GM21526 (cell line): ENCODE data around the gene ESPNL.

Experiments used
- ATAC-seq: cut with Tn5 transposase; IDR thresholded peaks from one replicate; pipeline ENCODE4 v1.9.1; 2021; ENCODE audit warnings: moderate library complexity; ENCODE audit not compliant: unreplicated experiment, low FRiP score

ESPNL gene

GRCh38 chr2:238077292-238077691 lies 22.8 kb upstream of the ESPNL start:
- ATAC-seq: no peak

DNA sequence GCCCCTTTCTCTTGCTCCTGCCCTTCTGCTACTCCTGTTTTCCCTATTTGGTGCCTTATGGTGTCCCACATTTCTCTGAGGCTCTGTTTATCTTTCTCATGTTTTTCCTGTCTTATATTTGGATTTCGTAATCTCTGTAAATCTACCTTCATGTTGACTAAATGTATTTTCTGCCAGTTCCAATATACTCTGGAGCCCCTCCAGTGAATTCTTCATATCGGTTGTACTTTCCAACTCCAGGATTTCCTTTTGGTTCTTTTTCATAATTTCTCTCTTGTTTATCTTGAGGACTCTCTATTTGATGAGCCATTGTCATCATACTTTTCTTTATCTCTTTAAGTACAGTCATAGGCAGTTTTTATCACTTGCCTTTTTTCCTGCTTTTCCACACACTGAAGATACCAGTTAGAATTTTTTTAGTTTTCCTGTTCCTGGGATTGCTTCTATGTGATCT lies 20.2 kb upstream of the ESPNL start:
- ATAC-seq: no peak

DNA sequence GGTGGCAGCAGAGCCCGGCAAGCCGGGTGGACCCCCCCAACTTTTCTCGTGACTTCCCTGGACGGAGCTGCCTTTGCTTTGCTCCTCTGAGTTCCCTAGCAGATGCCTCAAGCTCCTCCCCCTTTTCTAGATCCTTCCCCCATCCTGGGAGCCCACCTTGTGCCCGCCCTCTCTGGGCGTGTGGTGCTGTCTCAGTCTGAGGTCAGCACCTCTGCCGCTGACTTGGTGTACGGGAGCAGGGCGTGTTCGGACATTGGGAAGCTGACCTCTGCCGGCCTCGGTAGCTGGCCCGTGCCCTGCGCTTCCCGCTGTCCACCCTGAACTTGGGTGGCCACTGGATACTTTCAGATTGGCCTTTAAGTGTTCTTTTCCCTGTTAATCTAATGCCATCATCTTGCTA lies 19.6 kb upstream of the ESPNL start:
- no peak for ATAC-seq

- no peak for ATAC-seq
These were observed 19.0 kb upstream of the ESPNL start for GRCh38 chr2:238081150-238081549.

GRCh38 chr2:238081561-238081960 lies 18.6 kb upstream of the ESPNL start:
- ATAC-seq: no peak

GRCh38 chr2:238082151-238082550 lies 18.0 kb upstream of the ESPNL start:
- no peak for ATAC-seq

DNA sequence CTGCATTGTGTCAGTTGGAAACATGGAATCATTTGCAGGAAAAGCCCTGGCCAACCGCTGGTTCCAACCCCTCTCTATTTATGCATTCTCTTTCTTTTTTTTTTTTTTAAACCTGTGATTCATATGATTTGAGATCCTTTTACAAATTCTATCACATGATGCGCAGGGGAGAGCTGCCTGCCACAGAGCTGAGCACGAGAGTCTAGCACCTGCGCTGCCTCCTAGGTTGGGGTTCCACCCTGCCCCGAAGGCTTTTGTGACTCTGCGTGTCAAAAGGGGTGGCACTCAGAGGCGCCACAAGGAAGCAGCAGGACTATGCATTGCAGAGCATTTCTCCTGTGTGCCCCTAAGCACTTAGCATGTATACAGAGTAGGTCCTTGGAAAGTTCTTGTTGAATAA lies 17.3 kb upstream of the ESPNL start:
- ATAC-seq: no peak

- no peak for ATAC-seq
These were observed 16.2 kb upstream of the ESPNL start for GRCh38 chr2:238083919-238084318.

DNA sequence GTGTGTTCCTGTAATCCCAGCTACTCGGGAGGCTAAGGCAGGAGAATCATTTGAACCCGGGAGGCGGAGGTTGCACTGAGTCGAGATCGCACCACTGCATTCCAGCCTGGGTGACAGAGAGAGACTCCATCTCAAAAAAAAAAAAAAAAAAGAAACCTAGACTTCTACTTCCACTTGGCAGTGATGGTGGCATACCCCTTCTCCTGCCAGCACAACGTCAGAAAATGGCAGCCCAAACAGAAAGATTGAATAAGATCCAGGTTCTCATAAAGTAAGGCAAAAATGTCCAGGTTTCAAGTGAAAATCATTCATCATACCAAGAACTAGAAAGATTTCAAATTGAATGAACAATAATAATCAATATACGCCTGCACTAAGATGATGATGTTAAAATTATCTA lies 15.4 kb upstream of the ESPNL start:
- no peak for ATAC-seq

GRCh38 chr2:238085899-238086298 lies 14.2 kb upstream of the ESPNL start:
- no peak for ATAC-seq

DNA sequence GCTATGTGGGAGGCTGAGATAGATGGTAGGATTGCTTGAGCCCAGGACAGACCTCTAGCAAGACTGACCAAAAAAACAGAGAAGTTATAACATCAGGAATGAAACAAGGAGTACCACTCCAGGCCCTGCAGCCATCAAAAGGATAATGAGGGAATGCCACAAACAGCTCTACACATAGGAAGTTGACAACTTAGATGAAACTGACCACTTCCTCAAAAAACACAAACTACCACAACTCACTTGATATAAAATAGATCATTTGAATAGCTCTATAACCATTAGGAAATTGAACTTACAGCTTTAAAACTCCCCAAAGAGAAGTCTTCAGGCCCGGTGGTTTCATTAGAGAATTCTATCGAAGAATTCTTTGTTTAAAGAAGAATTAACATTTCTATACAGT lies 12.9 kb upstream of the ESPNL start:
- ATAC-seq: no peak

GRCh38 chr2:238090887-238091286 lies 9.3 kb upstream of the ESPNL start:
- no peak for ATAC-seq

- no peak for ATAC-seq
These were observed 8.6 kb upstream of the ESPNL start for GRCh38 chr2:238091436-238092060.

DNA sequence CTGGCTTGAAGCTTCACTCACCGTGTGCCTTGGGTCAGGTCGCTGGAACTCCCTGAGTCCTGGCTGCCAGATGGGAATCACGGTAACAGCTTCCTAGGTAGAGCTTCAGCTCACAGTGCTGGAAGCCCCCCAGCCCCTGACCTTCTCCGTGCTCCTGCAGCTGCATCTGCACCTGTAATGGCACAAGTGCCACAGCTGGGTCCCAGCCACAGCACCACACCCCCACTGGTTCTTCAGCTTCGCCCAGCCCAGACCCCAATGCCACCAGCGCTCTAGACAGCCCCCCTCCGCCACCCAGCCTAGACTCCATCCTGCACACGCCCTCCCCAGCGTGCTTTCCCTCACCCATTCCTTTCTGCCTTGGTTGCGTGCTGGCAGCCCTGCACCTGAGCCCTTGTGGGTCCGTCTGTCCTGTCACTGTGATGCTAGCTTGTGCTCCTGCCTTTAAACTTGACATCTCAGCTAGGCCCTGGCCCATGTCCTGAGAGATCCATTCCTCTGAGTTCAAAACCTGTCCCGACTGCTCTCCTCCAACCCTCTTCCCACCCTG lies 7.6 kb upstream of the ESPNL start:
- ATAC-seq: no peak

- no peak for ATAC-seq
These were observed 6.7 kb upstream of the ESPNL start for GRCh38 chr2:238093181-238094140.

GRCh38 chr2:238094438-238095022 lies 5.6 kb upstream of the ESPNL start:
- ATAC-seq: no peak

GRCh38 chr2:238095143-238095542 lies 5.0 kb upstream of the ESPNL start:
- no peak for ATAC-seq

- no peak for ATAC-seq
These were observed 3.7 kb upstream of the ESPNL start for GRCh38 chr2:238096311-238097011.

- ATAC-seq: no peak
These were observed 2.7 kb upstream of the ESPNL start for GRCh38 chr2:238097201-238097987.
